HG03097 (cell line): ENCODE measurements around the gene PPP3CB.
A peak's percentile ranks its signal among the peaks of the same experiment; 100 is the strongest.
"Not testable (repeated sequence)": the region's sequence is repeated elsewhere in the genome, so short reads cannot be mapped to it uniquely, and the experiment has no call there.

ENCODE experiments used
- ATAC-seq: cut with Tn5 transposase; IDR thresholded peaks from one replicate; pipeline ENCODE4 v1.9.1; 2021; ENCODE audit not compliant: unreplicated experiment, low FRiP score

The PPP3CB gene

DNA sequence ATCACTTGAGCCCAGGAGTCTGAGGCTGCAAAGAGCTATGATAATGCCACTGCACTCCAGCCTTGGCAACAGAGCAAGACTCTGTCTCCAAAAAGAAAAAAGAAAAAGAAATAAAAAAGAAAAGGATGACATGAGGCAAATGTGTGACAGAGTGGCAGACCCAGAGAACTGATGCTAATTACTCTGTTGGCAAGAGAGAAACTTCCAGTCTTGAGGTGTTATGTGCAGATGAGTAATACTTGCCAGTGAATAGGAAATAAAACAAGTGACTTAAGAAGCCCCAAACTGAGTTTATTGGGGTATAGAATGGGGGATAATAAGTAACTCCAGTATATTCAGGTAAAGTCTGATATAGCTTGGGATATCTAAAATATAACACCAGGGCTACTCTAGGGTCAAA is 72.5 kb downstream of the PPP3CB start:
- no peak for ATAC-seq

DNA sequence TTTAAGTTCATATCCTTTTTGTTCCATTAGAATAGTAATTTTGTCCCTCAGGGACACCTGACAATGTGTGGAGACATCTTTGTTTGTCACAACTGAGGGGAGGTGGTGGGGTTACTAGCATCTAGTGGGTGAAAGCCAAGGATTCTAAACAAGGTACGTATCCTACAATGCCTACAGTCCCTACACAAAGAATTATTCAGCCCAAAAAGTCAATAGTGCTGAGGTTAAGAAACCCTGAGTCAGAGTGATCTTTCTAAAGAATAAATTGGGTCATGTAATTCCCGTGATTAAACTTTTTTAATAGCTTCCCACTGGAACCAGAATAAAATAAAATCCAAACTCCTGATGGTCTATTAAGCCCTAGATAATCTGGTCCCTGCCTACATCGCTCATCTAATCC is 79.3 kb downstream of the PPP3CB start:
- no peak for ATAC-seq

DNA sequence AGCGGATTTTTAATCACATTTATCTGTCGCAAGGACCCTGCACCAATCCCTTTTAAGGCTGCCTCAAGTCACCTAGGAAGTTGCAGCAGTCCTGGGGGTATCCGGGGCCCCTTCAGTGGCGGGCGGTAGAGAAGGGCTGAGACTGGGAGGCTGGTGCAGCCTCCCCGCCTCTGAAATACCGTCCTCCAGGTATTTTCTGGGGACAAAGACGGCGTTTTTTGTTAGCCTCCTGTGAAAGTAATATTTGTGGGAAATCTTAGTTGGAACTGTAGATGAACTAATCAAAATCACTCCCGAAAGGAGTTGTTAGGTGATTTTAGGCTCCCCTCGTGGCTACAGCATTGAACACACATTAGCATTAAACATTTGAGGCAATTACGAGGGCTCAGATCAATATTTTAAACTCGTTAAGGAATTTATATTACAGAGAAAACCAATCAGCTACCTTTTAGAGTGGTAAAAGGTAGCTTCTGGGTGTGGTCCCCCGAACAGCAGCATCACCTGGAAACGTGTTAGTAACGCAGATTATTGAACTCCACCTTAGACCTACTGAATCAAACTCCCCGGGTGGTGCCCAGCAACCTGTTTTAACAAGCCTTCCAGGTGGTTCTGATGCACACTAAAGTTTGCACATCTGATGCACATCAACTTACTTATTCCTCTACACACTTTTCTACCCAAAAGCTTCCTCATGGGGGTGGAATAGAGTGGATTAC is 81.4 kb downstream of the PPP3CB start:
- ATAC-seq: peak; percentile 21

GRCh38 chr10:73413528-73414229 is 82.1 kb downstream of the PPP3CB start, which contains the start of gene ANXA7:
Gene ANXA7, minus strand, starts transcription at chr10:73414058. Its CDS starts 13,202 bp downstream, at chr10:73400856.
- ATAC-seq: peak; percentile 73

- ATAC-seq: peak; percentile 25
Observed at GRCh38 chr10:73413108-73413527, 82.7 kb downstream of the PPP3CB start.

DNA sequence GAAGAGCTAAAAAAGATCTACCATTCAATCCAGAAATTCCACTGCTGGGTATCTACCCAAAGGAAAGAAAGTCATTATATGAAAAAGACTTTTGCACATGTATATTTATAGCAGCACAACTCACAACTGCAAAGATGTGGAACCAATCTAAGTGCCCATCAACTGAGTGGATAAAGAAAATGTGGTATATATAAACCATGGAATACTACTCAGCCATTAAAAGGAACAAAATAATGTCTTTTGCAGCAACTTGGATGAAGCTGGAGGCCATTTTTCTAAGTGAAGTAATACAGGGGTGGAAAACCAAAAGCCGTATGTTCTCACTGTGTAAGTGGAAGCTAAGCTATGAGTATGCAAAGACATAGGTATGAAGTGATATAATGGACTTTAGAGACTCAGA is 84.9 kb downstream of the PPP3CB start:
- no peak for ATAC-seq

GRCh38 chr10:73408978-73409521 is 86.8 kb downstream of the PPP3CB start:
- no peak for ATAC-seq

GRCh38 chr10:73408061-73408460 is 87.8 kb downstream of the PPP3CB start:
- no peak for ATAC-seq

DNA sequence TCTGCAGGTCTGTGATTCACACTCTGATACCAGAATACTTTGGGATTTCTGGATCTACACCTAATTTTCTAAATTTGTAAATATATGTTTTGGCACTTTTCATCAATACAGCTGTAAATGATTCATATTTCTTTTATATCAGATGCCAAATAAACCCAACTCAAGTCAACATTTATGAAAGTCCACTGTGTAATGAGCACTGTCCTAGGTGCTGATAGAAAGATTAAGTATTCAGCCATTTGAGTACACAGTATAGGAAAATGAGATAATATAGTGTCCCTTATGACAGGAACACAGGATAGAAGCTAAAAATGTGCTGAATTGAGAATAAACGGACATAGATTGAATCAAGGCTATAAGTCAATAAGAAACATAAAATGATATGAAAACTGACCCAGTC is 88.3 kb downstream of the PPP3CB start:
- ATAC-seq: no peak

- ATAC-seq: no peak
Observed at GRCh38 chr10:73406846-73407245, 89.0 kb downstream of the PPP3CB start.

- no peak for ATAC-seq
Observed at GRCh38 chr10:73405556-73405955, 90.3 kb downstream of the PPP3CB start.

GRCh38 chr10:73404690-73405089 is 91.1 kb downstream of the PPP3CB start:
- ATAC-seq: no peak

GRCh38 chr10:73401636-73402035 is 94.2 kb downstream of the PPP3CB start:
- no peak for ATAC-seq

- ATAC-seq: no peak
Observed at GRCh38 chr10:73399063-73399462, 96.8 kb downstream of the PPP3CB start.

- ATAC-seq: no peak
Observed at GRCh38 chr10:73398024-73398423, 97.8 kb downstream of the PPP3CB start.

GRCh38 chr10:73394325-73394724 is 101.5 kb downstream of the PPP3CB start:
- not testable (repeated sequence) for ATAC-seq

GRCh38 chr10:73388228-73388627 is 107.6 kb downstream of the PPP3CB start:
- no peak for ATAC-seq

- ATAC-seq: no peak
Observed at GRCh38 chr10:73386583-73386982, 109.2 kb downstream of the PPP3CB start.
